Erythroblast (primary cell): ENCODE data around the gene SOX5.
"Not testable (repeated sequence)": the region's sequence is repeated elsewhere in the genome, so short reads cannot be mapped to it uniquely, and the experiment has no call there.

ENCODE experiments used
- DNase-seq, 2 experiments: peaks; one replicate each; lab custom pipeline; 2025; lab: John Stamatoyannopoulos, UW
- GATA1 ChIP-seq: IDR thresholded peaks from 2 replicates; pipeline ENCODE4 v1.6.1; 2011; ENCODE audit warnings: low read depth, mild to moderate bottlenecking, control low read depth, low read length, moderate library complexity
- POLR2A ChIP-seq: IDR thresholded peaks from 2 replicates; pipeline ENCODE4 v1.6.1; 2011; ENCODE audit warnings: mild to moderate bottlenecking, low read length

SOX5 gene

DNA sequence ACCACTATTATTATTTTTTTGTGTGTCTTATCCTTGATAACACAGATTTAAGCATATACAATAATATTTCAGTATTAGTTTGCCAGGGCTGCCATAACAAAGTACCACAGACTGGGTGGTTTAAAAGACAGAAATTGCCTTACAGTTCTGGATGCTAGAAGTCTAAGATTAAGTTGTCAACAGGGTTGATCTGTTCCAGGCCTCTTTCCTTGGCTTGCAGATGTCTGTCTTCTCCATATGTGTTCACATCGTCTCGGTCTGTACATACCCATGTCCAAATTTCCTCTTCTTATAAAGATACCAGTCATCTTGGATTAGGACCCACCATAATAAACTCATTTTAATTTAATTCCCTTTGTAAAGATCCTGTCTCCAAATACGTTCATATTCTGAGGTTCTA lies 204.8 kb downstream of the SOX5 start:
- TF ChIP-seq GATA1 = no peak
- no peak for TF ChIP-seq POLR2A

DNA sequence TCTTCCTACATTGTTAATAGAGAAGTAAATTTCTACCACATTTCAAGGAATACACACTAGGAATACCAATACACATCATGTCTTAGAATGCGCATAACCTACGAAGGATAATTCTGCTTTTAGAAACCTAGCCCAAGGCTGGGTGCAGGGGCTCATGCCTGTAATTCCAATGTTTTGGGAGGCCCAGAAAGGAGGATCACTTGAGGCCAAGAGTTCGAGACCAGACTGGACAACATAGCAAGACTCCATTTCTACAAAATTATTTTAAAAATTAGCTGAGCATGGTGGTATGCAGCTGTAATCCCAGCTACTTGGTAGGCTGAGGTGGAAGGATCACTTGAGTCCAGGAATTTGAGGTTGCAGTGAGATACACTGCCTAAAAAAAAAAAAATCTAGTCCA lies 206.9 kb downstream of the SOX5 start:
- no peak for DNase-seq
- TF ChIP-seq POLR2A (no peak), GATA1 (no peak)

More for the DNA sequence above, 204.8 kb downstream of the SOX5 start:
- no peak for DNase-seq

DNA sequence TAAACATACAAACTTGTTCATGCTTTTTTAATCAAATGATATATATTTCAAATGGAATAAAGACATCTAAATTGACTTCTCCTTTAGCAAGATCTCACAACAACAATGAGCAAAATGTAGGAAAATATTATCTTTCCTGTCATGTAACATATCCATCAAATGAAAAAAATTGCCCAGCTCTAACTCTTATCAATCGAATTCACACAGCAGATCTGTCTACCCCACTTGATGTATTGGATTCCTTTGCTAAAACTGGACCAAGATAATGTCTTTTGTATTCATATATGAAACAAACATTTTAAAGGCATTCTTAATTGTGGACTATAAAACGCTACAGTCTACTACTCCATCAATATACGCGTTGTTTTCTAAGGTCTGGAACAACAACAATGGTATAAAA lies 218.0 kb downstream of the SOX5 start:
- TF ChIP-seq POLR2A (no peak), GATA1 (no peak)
- no peak for DNase-seq

DNA sequence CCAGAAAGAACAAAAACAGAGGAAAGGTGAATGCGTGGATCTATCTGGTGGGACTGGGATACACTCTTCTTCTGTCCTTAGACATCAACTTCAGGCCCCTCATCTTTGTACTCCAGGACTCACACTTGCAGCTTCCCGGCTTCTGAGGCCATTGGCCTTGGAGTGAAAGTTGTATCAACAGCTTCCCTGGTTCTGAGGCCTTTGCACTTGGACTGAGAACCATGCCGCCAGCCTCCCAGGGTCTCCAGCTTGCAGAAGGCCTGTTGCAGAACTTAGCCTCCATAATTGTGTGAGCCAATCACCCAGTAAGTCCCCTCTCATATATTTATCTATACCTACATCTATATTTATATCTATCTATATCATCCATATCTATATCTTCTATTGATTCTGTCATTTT lies 218.4 kb downstream of the SOX5 start:
- DNase-seq = no peak
- TF ChIP-seq POLR2A (no peak), GATA1 (no peak)

DNA sequence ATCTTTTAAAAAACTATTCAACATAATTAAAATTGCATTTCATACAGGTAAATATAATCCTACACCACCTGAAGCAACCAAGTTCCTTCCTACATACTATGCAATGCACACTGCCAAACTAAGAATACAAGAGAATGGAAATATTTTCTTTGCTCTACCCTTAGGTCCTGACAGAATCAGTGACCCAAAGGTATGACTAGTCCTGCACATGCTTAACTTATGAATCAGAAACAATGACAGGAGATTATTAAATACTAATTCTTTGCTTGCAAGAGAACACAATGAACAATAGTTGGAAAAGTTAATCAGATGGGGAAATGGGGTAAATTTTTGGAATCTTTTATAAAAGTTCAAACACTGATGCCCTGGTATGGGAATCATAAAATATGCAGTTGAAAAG lies 220.1 kb downstream of the SOX5 start:
- no peak for TF ChIP-seq POLR2A
- TF ChIP-seq GATA1 = no peak
- DNase-seq = no peak

DNA sequence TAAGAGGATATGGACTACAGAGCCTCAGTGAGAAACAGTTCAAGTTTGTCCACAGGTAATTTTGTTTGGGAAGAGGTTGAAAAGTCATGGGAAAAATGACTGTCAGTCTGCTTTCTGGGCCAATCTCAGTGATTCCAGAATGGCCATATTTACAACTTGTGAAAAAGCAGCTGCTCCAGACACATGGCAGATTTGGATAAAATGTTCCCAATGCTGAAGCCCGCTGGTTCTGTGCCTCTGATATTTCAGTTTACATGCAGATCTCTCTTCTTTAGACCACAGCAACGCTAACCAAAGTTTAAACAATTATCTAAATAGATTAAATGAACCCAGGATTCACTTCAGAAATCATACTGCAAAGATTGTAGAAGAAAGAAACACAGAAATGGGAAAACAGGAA lies 222.8 kb downstream of the SOX5 start:
- no peak for TF ChIP-seq POLR2A
- no peak for TF ChIP-seq GATA1
- no peak for DNase-seq

DNA sequence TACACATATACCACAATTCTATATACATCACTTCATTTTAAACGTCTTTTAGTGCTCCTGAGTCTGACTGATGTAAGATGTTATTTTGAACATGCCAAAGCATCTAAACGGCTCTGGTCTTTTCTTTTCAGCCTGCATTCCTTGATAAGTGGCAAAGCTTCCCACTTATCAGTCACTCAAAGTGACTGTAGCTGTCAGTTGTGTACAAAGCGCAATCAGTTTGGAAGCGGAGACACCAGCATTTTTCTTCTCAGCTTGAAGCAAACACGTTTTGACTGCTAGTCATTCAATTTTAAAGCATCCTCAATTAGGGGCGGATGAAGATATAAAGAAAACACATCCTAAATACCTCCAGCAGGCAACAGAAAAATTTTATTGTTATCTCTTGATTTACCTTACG lies 226.8 kb downstream of the SOX5 start:
- TF ChIP-seq GATA1 = no peak
- TF ChIP-seq POLR2A = no peak

DNA sequence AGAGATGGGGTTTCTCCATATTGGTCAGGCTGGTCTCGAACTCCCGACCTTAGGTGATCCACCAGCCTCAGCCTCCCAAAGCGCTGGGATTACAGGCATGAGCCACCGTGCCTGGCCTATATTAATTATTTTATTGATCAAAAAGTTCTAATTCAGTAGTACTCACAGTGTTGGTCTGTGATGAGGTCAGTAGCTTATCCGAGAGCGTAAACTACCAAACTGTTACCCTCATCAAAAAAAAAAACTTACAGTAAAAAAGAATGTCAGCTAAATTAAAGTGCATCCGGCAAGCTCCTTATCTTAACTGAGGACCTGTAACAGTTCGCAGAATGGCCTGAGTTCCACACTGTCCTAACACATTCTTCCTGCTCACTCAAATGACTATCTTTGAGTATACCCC lies 228.2 kb downstream of the SOX5 start:
- DNase-seq = no peak
- TF ChIP-seq GATA1 (no peak), POLR2A (no peak)

More for the DNA sequence above, 226.8 kb downstream of the SOX5 start:
- DNase-seq = peak; percentile 29 to 49

DNA sequence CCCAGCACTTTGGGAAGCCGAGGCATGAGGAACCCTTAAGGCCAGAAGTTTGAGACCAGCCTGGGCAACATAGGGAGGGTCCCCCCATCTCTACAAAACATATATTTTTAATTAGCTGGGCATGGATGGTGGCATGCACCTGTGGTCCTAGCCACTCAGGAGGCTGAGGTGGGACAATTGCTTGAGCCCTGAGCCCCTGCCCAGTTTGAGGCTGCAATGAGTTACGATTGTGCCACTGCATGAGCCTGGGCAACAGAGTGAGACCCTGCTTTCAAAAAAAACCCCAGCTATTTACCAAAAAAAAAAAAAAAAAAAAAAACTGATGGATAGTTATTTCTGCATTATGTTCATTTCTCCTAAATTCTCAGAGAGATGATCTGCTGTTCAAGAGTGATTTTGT lies 230.0 kb downstream of the SOX5 start:
- TF ChIP-seq POLR2A = no peak
- TF ChIP-seq GATA1 = no peak
- no peak for DNase-seq

DNA sequence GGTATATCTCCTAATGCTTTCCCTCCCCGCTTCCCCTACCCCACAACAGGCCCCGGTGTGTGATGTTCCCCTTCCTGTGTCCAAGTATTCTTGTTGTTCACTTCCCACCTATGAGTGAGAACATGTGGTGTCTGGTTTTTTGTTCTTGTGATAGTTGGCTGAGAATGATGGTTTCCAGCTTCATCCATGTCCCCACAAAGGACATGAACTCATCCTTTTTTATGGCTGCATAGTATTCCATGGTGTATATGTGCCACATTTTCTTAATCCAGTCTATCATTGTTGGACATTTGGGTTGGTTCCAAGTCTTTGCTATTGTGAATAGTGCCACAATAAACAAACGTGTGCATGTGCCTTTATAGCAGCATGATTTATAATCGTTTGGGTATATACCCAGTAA lies 239.1 kb downstream of the SOX5 start:
- not testable (repeated sequence) for DNase-seq

DNA sequence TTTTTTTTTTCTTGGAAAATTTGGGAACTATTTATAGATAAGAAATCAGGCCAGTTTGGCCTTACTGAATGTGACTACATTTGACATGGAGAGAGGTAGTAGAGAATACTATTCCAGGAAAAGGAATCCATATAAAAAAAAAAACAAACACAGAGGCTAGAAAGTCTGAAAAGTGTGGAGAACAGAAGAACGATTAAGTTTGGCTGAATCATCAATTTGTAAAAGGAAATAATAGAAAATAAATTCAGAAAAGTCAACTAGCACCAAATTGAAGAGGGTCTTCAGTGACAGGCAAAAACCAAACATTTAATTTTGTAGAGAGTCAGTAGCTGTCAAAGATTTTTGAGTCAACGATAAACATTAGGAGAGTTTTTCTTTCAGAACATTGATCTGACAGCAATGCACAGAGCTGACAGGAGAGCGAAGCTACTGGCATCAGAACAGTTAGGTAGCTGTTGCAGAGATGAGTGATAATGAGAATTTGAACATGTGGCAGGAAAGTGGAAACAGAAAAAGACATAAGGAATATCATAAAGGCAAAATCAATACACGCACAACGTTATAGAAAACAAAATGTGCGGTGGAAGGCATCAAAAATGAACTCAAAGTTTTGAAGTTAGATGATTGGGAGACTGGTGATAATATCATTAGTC lies 241.2 kb downstream of the SOX5 start:
- DNase-seq = no peak
- TF ChIP-seq GATA1 = no peak
- no peak for TF ChIP-seq POLR2A

DNA sequence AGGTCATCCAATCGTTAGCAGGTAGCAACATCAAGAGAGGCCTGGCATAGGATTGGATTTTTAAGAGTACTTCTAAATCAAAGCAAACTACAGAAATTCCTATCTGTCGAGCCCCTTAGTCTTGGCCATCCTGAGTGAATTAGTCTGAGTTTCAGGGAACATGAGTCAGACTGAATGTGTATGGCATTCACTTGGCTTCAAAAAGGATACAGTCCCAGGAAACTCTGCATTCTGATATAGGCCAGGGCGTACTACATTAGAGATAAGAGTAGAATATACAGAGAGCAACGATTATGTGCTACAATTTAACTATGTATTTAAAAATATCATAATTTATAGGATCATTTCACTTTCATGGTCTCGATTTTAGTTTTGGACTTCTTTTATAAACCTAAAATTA lies 242.2 kb downstream of the SOX5 start:
- TF ChIP-seq POLR2A (no peak), GATA1 (no peak)
- no peak for DNase-seq

DNA sequence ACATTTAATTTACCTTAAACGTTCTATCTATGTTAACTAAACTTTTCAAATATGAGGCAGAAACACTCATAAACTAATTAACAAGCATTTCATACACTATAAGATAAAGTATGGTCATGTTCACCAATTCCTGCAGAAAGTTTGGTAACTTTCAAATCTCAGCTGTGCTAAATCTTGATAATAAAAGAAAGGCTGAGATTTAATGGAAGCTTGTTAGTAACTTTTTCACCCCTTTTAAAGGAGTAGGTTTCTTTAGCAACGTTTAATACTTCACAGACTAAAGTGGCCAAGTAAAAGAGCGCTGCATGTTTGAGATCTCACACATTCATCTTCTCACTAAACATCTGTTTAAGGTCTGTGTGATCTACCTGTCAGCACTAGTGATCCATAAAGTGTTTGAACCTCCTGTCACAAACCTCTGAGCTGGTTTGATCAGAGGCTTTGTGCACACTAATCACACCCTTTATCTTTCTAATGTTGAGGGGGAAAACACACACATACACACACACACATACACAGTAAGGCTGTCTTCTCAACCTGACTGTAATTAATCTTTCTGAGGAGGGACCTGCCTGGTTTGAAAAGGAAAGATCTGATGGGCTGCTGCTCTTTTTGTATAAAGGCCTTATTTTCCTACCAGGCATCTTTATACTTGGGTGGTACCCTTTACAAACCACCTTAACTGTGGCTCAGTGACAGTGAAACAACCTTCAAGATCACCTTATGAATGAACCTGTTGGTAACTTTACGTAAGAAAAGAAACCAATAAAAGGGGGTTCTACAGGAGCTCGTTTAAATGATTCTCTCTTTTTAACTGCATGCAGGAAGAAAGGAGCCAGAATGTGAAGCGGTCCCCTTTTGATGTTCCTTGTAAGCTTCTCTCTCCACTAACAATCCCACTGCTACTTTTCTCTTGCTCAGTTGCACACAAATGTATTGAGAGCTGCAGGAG lies 244.2 kb downstream of the SOX5 start:
- DNase-seq = no peak

DNA sequence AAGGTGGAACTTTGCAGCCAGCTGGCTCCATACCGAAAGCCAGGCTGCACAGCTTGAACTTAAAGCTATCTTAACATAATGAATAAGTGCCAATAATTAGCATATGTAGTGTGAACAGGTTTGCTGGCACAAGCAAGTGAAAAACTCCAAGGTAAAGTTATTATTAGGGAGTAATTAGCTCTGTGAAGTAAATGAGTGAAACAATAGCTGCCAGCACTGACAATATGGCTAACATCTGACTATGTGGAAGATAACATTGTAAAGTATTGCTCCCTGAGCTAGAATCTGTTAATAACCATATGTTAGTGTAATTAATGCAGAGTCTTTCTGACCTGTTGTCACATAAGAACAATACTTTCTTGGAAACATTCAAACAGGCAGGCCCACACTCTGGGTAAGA lies 246.4 kb downstream of the SOX5 start:
- no peak for TF ChIP-seq POLR2A
- no peak for TF ChIP-seq GATA1
- DNase-seq = no peak

More for the DNA sequence above, 244.2 kb downstream of the SOX5 start:
- TF ChIP-seq POLR2A = no peak
- no peak for TF ChIP-seq GATA1
